Loucy (cell line): ENCODE measurements around the gene TLR8.
A peak's percentile ranks its signal among the peaks of the same experiment; 100 is the strongest.
"Not testable (repeated sequence)": the region's sequence is repeated elsewhere in the genome, so short reads cannot be mapped to it uniquely, and the experiment has no call there.

Experiments used
- H2AFZ ChIP-seq: fragments of 200-600 bp; sonication (generic); 2 replicates; pipeline ENCODE4 v1.6.0; 2016; ENCODE audit warnings: antibody characterized with exemption, mild to moderate bottlenecking, low read length, moderate library complexity
- H3F3A ChIP-seq: fragments of 200-600 bp; 2 replicates; pipeline ENCODE4 v1.6.0; 2016; ENCODE audit warnings: antibody characterized with exemption, low read depth, mild to moderate bottlenecking
- H3K27me3 ChIP-seq: fragments of 200-600 bp; sonication (generic); 2 replicates; pipeline ENCODE4 v1.6.1; 2014; ENCODE audit warnings: low read length, mild to moderate bottlenecking; ENCODE audit not compliant: insufficient read depth, poor library complexity, severe bottlenecking
- H3K36me3 ChIP-seq: fragments of 200-600 bp; sonication (generic); 2 replicates; pipeline ENCODE4 v1.6.1; 2016; ENCODE audit warnings: low read length; ENCODE audit not compliant: insufficient read depth
- H3K4me1 ChIP-seq: fragments of 200-600 bp; sonication (generic); 2 replicates; pipeline ENCODE4 v1.5.1; 2014; ENCODE audit warnings: low read length, mild to moderate bottlenecking; ENCODE audit not compliant: insufficient read depth, poor library complexity, severe bottlenecking
- H3K4me2 ChIP-seq: fragments of 200-600 bp; sonication (generic); 2 replicates; pipeline ENCODE4 v1.6.0; 2014; ENCODE audit warnings: antibody characterized with exemption, low read length, low read depth, mild to moderate bottlenecking; ENCODE audit not compliant: poor library complexity, severe bottlenecking
- H3K4me3 ChIP-seq: fragments of 200-600 bp; sonication (generic); 2 replicates; pipeline ENCODE4 v1.5.1; 2014; ENCODE audit warnings: low read length, mild to moderate bottlenecking, mixed read lengths; ENCODE audit not compliant: poor library complexity, severe bottlenecking
- H3K79me2 ChIP-seq: fragments of 200-600 bp; sonication (generic); 2 replicates; pipeline ENCODE4 v1.6.1; 2014; ENCODE audit warnings: low read length; ENCODE audit not compliant: insufficient read depth
- H3K9ac ChIP-seq: fragments of 200-600 bp; sonication (generic); 2 replicates; pipeline ENCODE4 v1.6.0; 2014; ENCODE audit warnings: mild to moderate bottlenecking, low read depth, low read length, moderate library complexity; ENCODE audit not compliant: poor library complexity, severe bottlenecking
- H3K9me2 ChIP-seq: fragments of 200-600 bp; sonication (generic); replicated peaks from 2 replicates; pipeline ENCODE4 v1.6.1; 2016; ENCODE audit warnings: low read depth, low read length, mixed read lengths
- H3K9me3 ChIP-seq: fragments of 200-600 bp; sonication (generic); 2 replicates; pipeline ENCODE4 v1.6.1; 2014; ENCODE audit warnings: mild to moderate bottlenecking, antibody characterized with exemption, low read length, low read depth; ENCODE audit not compliant: insufficient read depth
- H4K20me1 ChIP-seq: fragments of 200-600 bp; sonication (generic); 2 replicates; pipeline ENCODE4 v1.6.0; 2014; ENCODE audit warnings: antibody characterized with exemption, low read length, mild to moderate bottlenecking; ENCODE audit not compliant: insufficient read depth, poor library complexity, severe bottlenecking
- CTCF ChIP-seq: fragments of 200-600 bp; sonication (generic); conservative IDR thresholded peaks from 2 replicates; pipeline ENCODE4 v1.5.1; 2014; ENCODE audit warnings: mild to moderate bottlenecking, antibody characterized with exemption, low read length
- EZH2phosphoT487 ChIP-seq: fragments of 200-600 bp; IDR thresholded peaks from 2 replicates; pipeline ENCODE4 v1.6.1; 2018; ENCODE audit warnings: antibody characterized with exemption, mild to moderate bottlenecking, moderate library complexity, borderline replicate concordance

Gene TLR8

GRCh38 chrX:12958461-12958860 is 52.0 kb downstream of the TLR8 start:
- no peaks in the 10 kb centered on the region for H3K9me2 ChIP-seq
- no peak overlapping the region for H3K9ac ChIP-seq
- H4K20me1 ChIP-seq, result no peaks in the 10 kb centered on the region
- H2AFZ ChIP-seq, result no peak overlapping the region
- H3K36me3 ChIP-seq, result no peaks in the 10 kb centered on the region
- no peak overlapping the region for H3K4me3 ChIP-seq
- peaks cover 19% of the 10 kb centered on the region for H3K79me2 ChIP-seq
- no peaks in the 10 kb centered on the region for H3K27me3 ChIP-seq
- H3K4me2 ChIP-seq, result peak overlapping the region; percentile 100
- peaks cover 50% of the 10 kb centered on the region for H3K4me1 ChIP-seq
- H3K9me3 ChIP-seq, result no peaks in the 10 kb centered on the region
- peaks cover 16% of the 10 kb centered on the region for H3F3A ChIP-seq
- TF ChIP-seq CTCF (no peak), EZH2phosphoT487 (no peak)

- Histone ChIP-seq H3K27me3 (no peaks in the 10 kb centered on the region), H3K4me2 (no peak overlapping the region), H3K4me1 (peaks cover 46% of the 10 kb centered on the region)
These were observed 54.8 kb downstream of the TLR8 start for GRCh38 chrX:12961196-12961718.

GRCh38 chrX:12962041-12962504 is 55.7 kb downstream of the TLR8 start:
- no peak for TF ChIP-seq EZH2phosphoT487
- no peak for TF ChIP-seq CTCF
- Histone ChIP-seq H3K79me2 (no peaks in the 10 kb centered on the region), H3K9me3 (no peaks in the 10 kb centered on the region), H3K4me3 (no peak overlapping the region), H3K27me3 (no peaks in the 10 kb centered on the region), H4K20me1 (no peaks in the 10 kb centered on the region), H3K4me1 (peaks cover 48% of the 10 kb centered on the region), H2AFZ (no peak overlapping the region), H3F3A (peaks cover 8% of the 10 kb centered on the region; the same call in 1 of the 2 replicates), H3K9me2 (no peaks in the 10 kb centered on the region), H3K36me3 (no peaks in the 10 kb centered on the region), H3K4me2 (no peak overlapping the region), H3K9ac (no peak overlapping the region)

More at GRCh38 chrX:12961196-12961718, 54.8 kb downstream of the TLR8 start:
- Histone ChIP-seq H3K9me3 (no peaks in the 10 kb centered on the region), H3F3A (peaks cover 12% of the 10 kb centered on the region), H4K20me1 (no peaks in the 10 kb centered on the region), H3K79me2 (no peaks in the 10 kb centered on the region), H3K4me3 (no peak overlapping the region), H3K9ac (no peak overlapping the region), H2AFZ (no peak overlapping the region), H3K36me3 (no peaks in the 10 kb centered on the region), H3K9me2 (no peaks in the 10 kb centered on the region)
- TF ChIP-seq EZH2phosphoT487 (no peak), CTCF (0 out of 2 replicates have a peak, but pooled peaks have one; percentile 10)

- H3K9me2 ChIP-seq, H3K4me3 ChIP-seq, H2AFZ ChIP-seq, H3K9me3 ChIP-seq, H4K20me1 ChIP-seq, H3K79me2 ChIP-seq, H3K36me3 ChIP-seq, H3K9ac ChIP-seq, H3K4me2 ChIP-seq, H3F3A ChIP-seq, H3K27me3 ChIP-seq: not testable (repeated sequence)
- peaks cover 52% of the 10 kb centered on the region for H3K4me1 ChIP-seq
These were observed 56.9 kb downstream of the TLR8 start for GRCh38 chrX:12963210-12963850.
